ENCODE results near the gene CELF2.

Gene CELF2

DNA sequence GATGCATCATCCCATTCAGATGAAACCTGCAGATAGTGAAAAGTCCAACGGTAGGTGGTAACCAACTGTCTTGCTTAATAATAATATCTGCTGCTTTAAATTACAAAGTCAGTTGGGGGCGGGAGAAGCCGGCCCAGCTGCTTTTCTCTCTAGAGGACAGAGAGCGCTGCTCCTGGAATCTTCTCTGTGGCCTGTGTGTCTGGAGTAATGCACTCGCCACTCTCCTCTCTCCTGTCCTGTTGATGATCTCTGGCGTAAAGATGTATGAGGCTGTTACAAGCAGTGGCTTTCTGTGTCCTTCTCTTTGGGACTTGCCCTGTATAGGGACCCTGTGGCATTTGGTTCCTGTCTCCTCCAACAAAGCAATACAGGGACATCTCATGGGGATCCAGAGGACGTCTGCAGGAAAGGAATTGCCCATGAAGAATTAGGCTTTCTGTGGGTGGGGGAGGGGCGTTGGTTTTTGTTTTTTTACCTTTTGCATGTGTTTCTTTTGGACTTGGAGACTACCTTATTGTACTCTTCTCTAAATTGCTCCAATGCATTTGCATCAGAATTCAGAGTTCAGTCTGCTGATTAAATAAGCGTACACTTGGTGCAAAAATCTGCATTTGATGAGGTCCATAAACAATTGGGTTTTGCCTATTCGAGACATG, 231.6 kb downstream of the CELF2 start:
- POLR2A ChIA-PET = no interaction called here
- TF ChIP-seq, protein P1, sequence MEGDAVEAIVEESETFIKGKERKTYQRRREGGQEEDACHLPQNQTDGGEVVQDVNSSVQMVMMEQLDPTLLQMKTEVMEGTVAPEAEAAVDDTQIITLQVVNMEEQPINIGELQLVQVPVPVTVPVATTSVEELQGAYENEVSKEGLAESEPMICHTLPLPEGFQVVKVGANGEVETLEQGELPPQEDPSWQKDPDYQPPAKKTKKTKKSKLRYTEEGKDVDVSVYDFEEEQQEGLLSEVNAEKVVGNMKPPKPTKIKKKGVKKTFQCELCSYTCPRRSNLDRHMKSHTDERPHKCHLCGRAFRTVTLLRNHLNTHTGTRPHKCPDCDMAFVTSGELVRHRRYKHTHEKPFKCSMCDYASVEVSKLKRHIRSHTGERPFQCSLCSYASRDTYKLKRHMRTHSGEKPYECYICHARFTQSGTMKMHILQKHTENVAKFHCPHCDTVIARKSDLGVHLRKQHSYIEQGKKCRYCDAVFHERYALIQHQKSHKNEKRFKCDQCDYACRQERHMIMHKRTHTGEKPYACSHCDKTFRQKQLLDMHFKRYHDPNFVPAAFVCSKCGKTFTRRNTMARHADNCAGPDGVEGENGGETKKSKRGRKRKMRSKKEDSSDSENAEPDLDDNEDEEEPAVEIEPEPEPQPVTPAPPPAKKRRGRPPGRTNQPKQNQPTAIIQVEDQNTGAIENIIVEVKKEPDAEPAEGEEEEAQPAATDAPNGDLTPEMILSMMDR (IDR thresholded peaks at IDR 0.05; ENCODE audit: control extremely low read depth, extremely low read depth, low read depth, missing control alignments) = no peak
- CTCF ChIA-PET = interaction anchor here (4.7 kb wide), 1 partner anchor 7 kb away, joined by 25 read pairs; no protein-coding TSS in a partner anchor
- no peak for DNase-seq (ENCODE audit: extremely low spot score)

DNA sequence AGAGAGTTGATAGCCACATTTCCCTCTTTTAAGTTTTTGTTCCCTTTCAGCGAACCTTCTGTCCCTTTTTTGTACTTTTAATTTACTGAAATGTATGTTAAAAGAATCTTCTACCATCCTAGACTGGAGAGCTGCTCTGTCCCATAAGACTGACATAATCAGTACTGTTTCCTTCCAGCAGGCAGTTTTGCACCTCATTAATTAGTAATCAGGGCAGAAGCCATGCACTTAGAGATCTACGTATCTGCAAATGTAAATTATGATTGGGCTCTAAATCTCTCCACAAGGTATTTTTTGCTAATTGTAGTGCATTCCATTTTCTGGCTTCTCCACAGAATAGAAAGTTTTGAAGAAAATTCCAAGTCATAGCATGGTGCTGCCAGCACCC, 232.1 kb downstream of the CELF2 start:
- TF ChIP-seq, protein P1 (IDR thresholded peaks at IDR 0.05; ENCODE audit: control extremely low read depth, extremely low read depth, low read depth, missing control alignments) = no peak
- no peak for DNase-seq (ENCODE audit: extremely low spot score)
- ChIA-PET CTCF (interaction anchor here (1.1 kb wide), 1 partner anchor 18 kb away, joined by 3 read pairs; no protein-coding TSS in a partner anchor), POLR2A (no interaction called here)

DNA sequence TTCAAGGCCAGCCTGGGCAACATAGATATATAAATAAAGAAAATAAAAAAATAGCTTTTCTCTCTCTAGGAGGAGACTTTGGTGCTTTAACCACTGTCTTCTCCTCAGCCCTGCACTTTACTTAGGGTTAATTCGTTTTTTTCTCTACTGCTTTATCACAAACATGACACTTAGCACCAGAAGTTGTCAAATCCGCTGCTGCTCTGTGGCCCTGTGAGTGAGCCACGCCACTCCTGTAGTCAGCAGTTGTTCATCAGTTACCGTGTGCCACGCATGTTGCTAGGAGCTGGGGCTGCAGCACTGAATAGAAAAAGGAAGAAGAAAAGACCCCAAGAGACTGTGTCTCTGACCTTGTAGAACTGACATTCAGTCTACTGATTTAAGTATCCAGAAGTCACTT, 232.6 kb downstream of the CELF2 start:
- DNase-seq (ENCODE audit: extremely low spot score) = no peak
- CTCF ChIA-PET = interaction anchor here (1.1 kb wide), 1 partner anchor 18 kb away, joined by 3 read pairs; no protein-coding TSS in a partner anchor
- POLR2A ChIA-PET = no interaction called here
- TF ChIP-seq, protein P1 (IDR thresholded peaks at IDR 0.05; ENCODE audit: control extremely low read depth, extremely low read depth, low read depth, missing control alignments) = no peak

DNA sequence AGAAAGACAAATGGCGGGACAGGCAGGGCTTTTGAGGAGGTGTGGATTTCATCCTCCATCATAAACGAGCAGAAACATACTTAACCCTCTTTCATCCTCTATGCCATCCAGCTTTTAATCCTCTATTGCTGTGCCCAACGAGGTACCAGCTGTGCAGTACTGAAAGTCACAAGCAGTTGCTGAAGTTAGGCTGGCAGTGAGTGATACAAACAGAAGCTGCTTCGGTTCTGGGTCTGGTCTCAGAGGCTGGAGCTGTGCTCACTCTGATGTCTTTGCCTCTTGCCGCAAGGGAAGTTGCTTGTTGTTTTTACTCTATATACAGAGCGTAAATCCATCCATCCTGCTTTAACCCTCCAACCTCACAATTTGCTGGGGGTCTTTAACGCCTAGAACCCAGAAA, 235.2 kb downstream of the CELF2 start:
- POLR2A ChIA-PET = no interaction called here
- CTCF ChIA-PET = interaction anchor here (0.7 to 5.5 kb wide), 3 partner anchors 10 to 18 kb away, joined by 3 to 35 read pairs (median 3); no protein-coding TSS in a partner anchor
- DNase-seq (ENCODE audit: extremely low spot score) = no peak
- TF ChIP-seq, protein P1 (IDR thresholded peaks at IDR 0.05; ENCODE audit: control extremely low read depth, extremely low read depth, low read depth, missing control alignments) = no peak

DNA sequence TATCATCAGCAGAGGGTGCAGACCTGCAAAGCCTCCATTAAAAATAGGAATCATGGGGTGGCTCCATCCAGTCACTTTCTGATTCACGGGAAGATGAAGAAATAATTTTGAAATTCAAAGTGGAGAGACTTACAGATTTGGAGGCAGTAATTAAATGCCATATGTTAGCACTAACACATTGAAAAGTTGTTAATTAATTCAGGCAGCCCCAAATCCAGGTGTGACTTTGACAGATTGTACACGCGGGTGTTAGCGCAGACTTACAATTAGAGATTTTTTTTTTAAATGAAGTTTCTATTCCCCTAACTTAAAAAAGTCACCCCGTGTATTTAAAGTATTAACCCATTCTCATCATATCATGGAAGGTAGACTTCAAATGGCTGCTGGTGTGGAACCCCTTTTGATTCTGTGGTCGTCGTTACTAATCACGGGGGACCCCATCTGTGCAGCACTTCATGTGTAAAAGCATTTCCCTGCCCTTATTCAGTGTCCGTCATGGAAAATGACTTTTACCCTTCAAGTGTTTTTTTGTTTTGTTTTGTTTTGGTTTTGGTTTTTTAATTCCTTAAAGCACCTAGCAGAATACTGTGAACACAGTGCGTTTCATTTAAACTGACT, 235.8 kb downstream of the CELF2 start:
- POLR2A ChIA-PET = no interaction called here
- TF ChIP-seq, protein P1 (IDR thresholded peaks at IDR 0.05; ENCODE audit: control extremely low read depth, extremely low read depth, low read depth, missing control alignments) = no peak
- CTCF ChIA-PET = interaction anchor here (0.7 to 5.5 kb wide), 3 partner anchors 11 to 17 kb away, joined by 3 to 35 read pairs (median 3); no protein-coding TSS in a partner anchor
- DNase-seq (ENCODE audit: extremely low spot score) = no peak

DNA sequence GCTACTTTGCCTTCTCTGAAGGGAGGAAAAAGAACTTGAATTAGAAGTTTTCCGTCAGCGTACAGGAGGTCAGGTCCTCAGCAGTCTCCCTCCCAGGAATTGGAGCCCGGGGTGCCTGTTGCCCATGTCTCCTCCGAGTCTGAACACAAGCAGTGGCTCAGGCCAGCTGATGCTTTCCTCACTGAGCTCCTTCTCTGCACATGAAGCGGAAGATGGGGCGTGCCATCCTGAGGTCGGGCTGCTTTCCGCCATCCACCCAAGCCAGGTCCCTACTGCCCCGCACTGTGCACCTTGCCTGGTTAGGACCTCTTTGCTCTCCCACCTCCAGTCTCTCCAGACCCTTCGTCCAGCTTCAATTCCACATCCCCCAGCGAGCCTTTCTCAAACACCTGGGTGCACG, 237.5 kb downstream of the CELF2 start:
- POLR2A ChIA-PET = no interaction called here
- CTCF ChIA-PET = interaction anchor here (0.8 to 5.5 kb wide), 4 partner anchors 9 to 15 kb away, joined by 4 to 35 read pairs (median 14); no protein-coding TSS in a partner anchor

More for the DNA sequence above, 237.5 kb downstream of the CELF2 start:
- DNase-seq (ENCODE audit: extremely low spot score) = no peak
- TF ChIP-seq, protein P1 (IDR thresholded peaks at IDR 0.05; ENCODE audit: control extremely low read depth, extremely low read depth, low read depth, missing control alignments) = no peak

Measured in GM10248 (cell line).